ENCODE data around the gene VCL.

DNA sequence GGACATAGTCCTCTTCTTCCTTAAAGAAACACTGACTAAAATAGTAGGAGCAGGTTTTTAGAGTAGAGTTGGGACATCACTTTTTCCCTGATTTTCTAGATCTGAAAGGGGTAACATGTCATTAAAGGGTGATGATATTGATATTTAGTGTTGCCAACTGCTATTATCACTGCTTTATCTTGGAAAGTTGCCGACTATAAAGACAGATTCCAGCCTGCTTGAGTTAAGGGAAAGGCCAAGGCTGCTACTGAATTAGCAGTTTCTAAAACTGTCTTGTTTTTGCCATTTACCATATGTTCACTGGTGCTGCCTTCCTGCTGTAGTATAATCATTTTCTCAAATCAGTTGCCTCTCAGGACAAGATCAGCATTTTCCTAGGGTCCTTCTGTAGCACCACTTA is 123.0 kb downstream of the VCL start:
- TF ChIP-seq EP300 (IDR thresholded peaks at IDR 0.05) (no peak), CTCF (IDR thresholded peaks at IDR 0.05) (no peak), POLR2AphosphoS5 (IDR thresholded peaks at IDR 0.05) (no peak), POLR2A (IDR thresholded peaks at IDR 0.05) (no peak)

All from suprapubic skin (tissue), 4 donors.